Subcutaneous abdominal adipose tissue (tissue), 5 donors: ENCODE data around the gene ANKK1.

ENCODE experiments used
- H3K27ac ChIP-seq: one replicate; pipeline ENCODE4 v1.7.0; 2013; ENCODE audit warnings: low read depth, mild to moderate bottlenecking, inconsistent platforms, low read length, moderate library complexity
- H3K27me3 ChIP-seq, 5 donors: one replicate each; pipeline ENCODE4 v1.7.0; 2013; ENCODE audit warnings: low read length in 5 of 5, inconsistent platforms in 1 of 5; ENCODE audit not compliant: control insufficient read depth in 5 of 5, insufficient read depth in 4 of 5
- H3K36me3 ChIP-seq, 5 donors: one replicate each; pipeline ENCODE4 v1.7.0; 2013; ENCODE audit warnings: low read length in 5 of 5; ENCODE audit not compliant: control insufficient read depth in 5 of 5, insufficient read depth in 5 of 5
- H3K4me1 ChIP-seq, 5 donors: one replicate each; pipeline ENCODE4 v1.7.0; 2013; ENCODE audit warnings: low read length in 5 of 5, mild to moderate bottlenecking in 3 of 5, moderate library complexity in 1 of 5; ENCODE audit not compliant: control insufficient read depth in 5 of 5, insufficient read depth in 5 of 5
- H3K4me3 ChIP-seq, 5 donors: one replicate each; pipeline ENCODE4 v1.7.0; 2013; ENCODE audit warnings: low read length in 5 of 5, low read depth in 1 of 5
- H3K9ac ChIP-seq, 5 donors: one replicate each; pipeline ENCODE4 v1.7.0; 2013; ENCODE audit warnings: low read length in 5 of 5, mild to moderate bottlenecking in 4 of 5, moderate library complexity in 3 of 5
- H3K9me3 ChIP-seq, 5 donors: one replicate each; pipeline ENCODE4 v1.7.0; 2013; ENCODE audit warnings: low read length in 5 of 5; ENCODE audit not compliant: control insufficient read depth in 5 of 5
- donor health status: healthy.
- donor health status: healthy.
- donor health status: healthy.
- donor health status: healthy.
- donor health status: healthy.

The ANKK1 gene

GRCh38 chr11:113419454-113420003 lies 31.9 kb downstream of the ANKK1 start:
- no peak overlapping the region for H3K27ac ChIP-seq
- peaks cover 0 to 6% (median 5%) of the 10 kb centered on the region in 5 donors for H3K27me3 ChIP-seq
- no peak overlapping the region for H3K4me3 ChIP-seq
- no peaks in the 10 kb centered on the region for H3K4me1 ChIP-seq
- no peaks in the 10 kb centered on the region for H3K36me3 ChIP-seq
- no peak overlapping the region for H3K9ac ChIP-seq
- H3K9me3 ChIP-seq = no peaks in the 10 kb centered on the region

GRCh38 chr11:113420808-113421207 lies 33.2 kb downstream of the ANKK1 start:
- H3K27me3 ChIP-seq = peaks cover 0 to 6% (median 5%) of the 10 kb centered on the region in 5 donors
- H3K36me3 ChIP-seq = no peaks in the 10 kb centered on the region
- no peaks in the 10 kb centered on the region for H3K4me1 ChIP-seq

GRCh38 chr11:113426686-113427085 lies 39.1 kb downstream of the ANKK1 start:
- no peaks in the 10 kb centered on the region for H3K36me3 ChIP-seq
- H3K9me3 ChIP-seq = no peaks in the 10 kb centered on the region
- H3K27ac ChIP-seq = no peak overlapping the region
- H3K9ac ChIP-seq = no peak overlapping the region
- no peak overlapping the region for H3K4me3 ChIP-seq
- H3K4me1 ChIP-seq = no peaks in the 10 kb centered on the region
- H3K27me3 ChIP-seq = no peaks in the 10 kb centered on the region

More at GRCh38 chr11:113420808-113421207, 33.2 kb downstream of the ANKK1 start:
- H3K4me3 ChIP-seq = no peak overlapping the region
- H3K27ac ChIP-seq = no peak overlapping the region
- no peak overlapping the region for H3K9ac ChIP-seq
- no peaks in the 10 kb centered on the region for H3K9me3 ChIP-seq

GRCh38 chr11:113431746-113432145 lies 44.2 kb downstream of the ANKK1 start:
- no peak overlapping the region for H3K27ac ChIP-seq
- no peaks in the 10 kb centered on the region for H3K36me3 ChIP-seq
- no peaks in the 10 kb centered on the region for H3K9me3 ChIP-seq
- H3K4me3 ChIP-seq = no peak overlapping the region
- H3K9ac ChIP-seq = no peak overlapping the region
- H3K27me3 ChIP-seq = no peaks in the 10 kb centered on the region
- H3K4me1 ChIP-seq = peaks cover 0 to 9% (median 7%) of the 10 kb centered on the region in 5 donors

- Histone ChIP-seq H3K27ac (no peak overlapping the region), H3K9me3 (no peaks in the 10 kb centered on the region), H3K4me1 (peaks cover 0 to 9% (median 7%) of the 10 kb centered on the region in 5 donors), H3K4me3 (no peak overlapping the region), H3K9ac (no peak overlapping the region), H3K36me3 (no peaks in the 10 kb centered on the region), H3K27me3 (no peaks in the 10 kb centered on the region)
These were observed 47.8 kb downstream of the ANKK1 start for GRCh38 chr11:113435190-113435968.

- Histone ChIP-seq H3K9me3 (no peaks in the 10 kb centered on the region), H3K4me1 (peaks cover 0 to 9% (median 7%) of the 10 kb centered on the region in 5 donors), H3K9ac (no peak overlapping the region), H3K27me3 (peaks cover 0 to 4% (median 0%) of the 10 kb centered on the region in 5 donors), H3K4me3 (no peak overlapping the region), H3K27ac (no peak overlapping the region), H3K36me3 (no peaks in the 10 kb centered on the region)
These were observed 49.2 kb downstream of the ANKK1 start for GRCh38 chr11:113436672-113437252.

GRCh38 chr11:113440816-113441215 lies 53.2 kb downstream of the ANKK1 start:
- H3K27ac ChIP-seq = no peak overlapping the region
- no peaks in the 10 kb centered on the region for H3K9me3 ChIP-seq
- H3K27me3 ChIP-seq = peaks cover 0 to 17% (median 6%) of the 10 kb centered on the region in 5 donors

GRCh38 chr11:113444502-113445123 lies 57.0 kb downstream of the ANKK1 start:
- no peaks in the 10 kb centered on the region for H3K9me3 ChIP-seq
- H3K4me1 ChIP-seq = no peaks in the 10 kb centered on the region
- no peak overlapping the region for H3K4me3 ChIP-seq
- peaks cover 5 to 26% (median 15%) of the 10 kb centered on the region in 5 donors for H3K27me3 ChIP-seq
- H3K27ac ChIP-seq = no peak overlapping the region
- H3K9ac ChIP-seq = no peak overlapping the region
- no peaks in the 10 kb centered on the region for H3K36me3 ChIP-seq

More at GRCh38 chr11:113440816-113441215, 53.2 kb downstream of the ANKK1 start:
- Histone ChIP-seq H3K4me3 (no peak overlapping the region), H3K9ac (no peak overlapping the region), H3K4me1 (peaks cover 0 to 4% (median 2%) of the 10 kb centered on the region in 5 donors), H3K36me3 (no peaks in the 10 kb centered on the region)

- Histone ChIP-seq H3K27ac (no peak overlapping the region), H3K4me1 (no peaks in the 10 kb centered on the region), H3K36me3 (no peaks in the 10 kb centered on the region), H3K9ac (no peak overlapping the region), H3K9me3 (no peaks in the 10 kb centered on the region), H3K27me3 (peaks cover 5 to 22% (median 15%) of the 10 kb centered on the region in 5 donors), H3K4me3 (no peak overlapping the region)
These were observed 58.5 kb downstream of the ANKK1 start for GRCh38 chr11:113446112-113446511.

- Histone ChIP-seq H3K27ac (no peak overlapping the region), H3K4me3 (no peak overlapping the region), H3K27me3 (peaks cover 5 to 22% (median 15%) of the 10 kb centered on the region in 5 donors), H3K36me3 (no peaks in the 10 kb centered on the region), H3K9ac (no peak overlapping the region), H3K4me1 (no peaks in the 10 kb centered on the region), H3K9me3 (no peaks in the 10 kb centered on the region)
These were observed 59.4 kb downstream of the ANKK1 start for GRCh38 chr11:113446938-113447337.
